Central memory CD8-positive, alpha-beta T cell (primary cell): Measurements from ENCODE around the gene ZNF616.

Experiments
- ATAC-seq: fragments of 150-1000 bp; cut with Tn5 transposase; replicated peaks from 2 replicates; pipeline ENCODE4 v1.10.0; 2022; ENCODE audit warnings: mild to moderate bottlenecking, moderate FRiP score, moderate number of reproducible peaks; ENCODE audit not compliant: poor library complexity, severe bottlenecking; ENCODE audit errors: extremely low read depth
- DNase-seq, 2 donors: peaks; one replicate each; pipeline ENCODE4 v3.0.0; 2021; ENCODE audit warnings: low spot score in 2 of 2
- H3K27ac Mint-ChIP-seq: one replicate; pipeline ENCODE4 v1.8.0; 2022; ENCODE audit warnings: low read depth, mild to moderate bottlenecking, moderate library complexity, mixed read lengths
- H3K27me3 Mint-ChIP-seq: one replicate; pipeline ENCODE4 v1.8.0; 2022; ENCODE audit warnings: mixed read lengths
- H3K36me3 Mint-ChIP-seq: one replicate; pipeline ENCODE4 v1.8.0; 2022; ENCODE audit warnings: mild to moderate bottlenecking, moderate library complexity, mixed read lengths; ENCODE audit not compliant: insufficient read depth
- H3K4me1 Mint-ChIP-seq: one replicate; pipeline ENCODE4 v1.8.0; 2022; ENCODE audit warnings: mixed read lengths
- H3K4me3 Mint-ChIP-seq: one replicate; pipeline ENCODE4 v1.8.0; 2022; ENCODE audit warnings: mild to moderate bottlenecking, moderate library complexity, mixed read lengths
- H3K9me3 Mint-ChIP-seq: one replicate; pipeline ENCODE4 v1.8.0; 2022; ENCODE audit warnings: mixed read lengths

Gene ZNF616

DNA sequence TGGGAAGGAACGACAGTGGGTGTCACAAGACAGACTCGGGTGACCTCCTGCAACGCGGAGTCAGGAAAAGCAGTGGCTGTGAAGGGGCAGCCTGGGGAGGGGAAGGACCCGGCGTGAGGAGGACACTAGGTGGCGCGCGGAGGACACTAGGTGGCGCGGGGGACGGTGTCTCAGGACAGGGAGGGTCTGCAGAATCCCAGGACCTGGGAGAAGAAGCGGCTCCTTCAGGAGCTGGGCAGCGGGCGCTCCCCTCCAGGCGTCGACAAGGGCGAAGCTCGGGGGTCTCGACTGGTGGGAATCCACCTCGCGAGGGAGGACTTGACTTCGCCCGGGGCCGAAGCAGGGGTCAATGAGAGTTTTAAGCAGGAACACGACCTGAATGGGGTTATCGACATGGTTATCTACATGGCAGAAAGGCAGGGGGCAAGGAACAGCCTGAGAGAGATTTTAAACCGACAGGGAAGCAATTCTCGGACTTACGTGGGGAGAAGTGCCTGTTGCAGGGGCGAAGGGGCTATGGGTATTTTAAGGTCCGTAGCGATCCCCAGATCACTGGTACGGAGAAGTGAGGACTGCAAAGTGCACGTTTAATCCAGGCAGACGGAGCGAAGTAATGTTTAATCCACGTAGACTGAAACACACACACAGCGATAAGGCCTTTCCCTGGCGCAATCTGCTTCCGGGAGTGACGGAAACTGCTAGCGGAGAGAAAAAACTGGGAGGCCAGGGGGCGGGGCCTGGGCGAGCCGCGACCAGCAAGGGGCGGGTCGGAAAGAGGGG is at the start of gene ZNF616:
TSS of gene ZNF616 (minus strand) at position 687 of the 780 bp plus-strand sequence. CDS start 9,426 bp downstream, outside the sequence.
- peaks cover 32% of the 10 kb centered on the region for H3K4me1 Mint-ChIP-seq
- H3K27ac Mint-ChIP-seq = peak within 1 kb of the TSS; percentile 99
- no peaks in the 10 kb centered on the region for H3K27me3 Mint-ChIP-seq
- no peaks in the 10 kb centered on the region for H3K9me3 Mint-ChIP-seq
- peak; percentile 96 for DNase-seq
- peaks cover 10% of the 10 kb centered on the region for H3K36me3 Mint-ChIP-seq
- ATAC-seq = peak; percentile 83
- peak within 1 kb of the TSS; percentile 88 for H3K4me3 Mint-ChIP-seq

DNA sequence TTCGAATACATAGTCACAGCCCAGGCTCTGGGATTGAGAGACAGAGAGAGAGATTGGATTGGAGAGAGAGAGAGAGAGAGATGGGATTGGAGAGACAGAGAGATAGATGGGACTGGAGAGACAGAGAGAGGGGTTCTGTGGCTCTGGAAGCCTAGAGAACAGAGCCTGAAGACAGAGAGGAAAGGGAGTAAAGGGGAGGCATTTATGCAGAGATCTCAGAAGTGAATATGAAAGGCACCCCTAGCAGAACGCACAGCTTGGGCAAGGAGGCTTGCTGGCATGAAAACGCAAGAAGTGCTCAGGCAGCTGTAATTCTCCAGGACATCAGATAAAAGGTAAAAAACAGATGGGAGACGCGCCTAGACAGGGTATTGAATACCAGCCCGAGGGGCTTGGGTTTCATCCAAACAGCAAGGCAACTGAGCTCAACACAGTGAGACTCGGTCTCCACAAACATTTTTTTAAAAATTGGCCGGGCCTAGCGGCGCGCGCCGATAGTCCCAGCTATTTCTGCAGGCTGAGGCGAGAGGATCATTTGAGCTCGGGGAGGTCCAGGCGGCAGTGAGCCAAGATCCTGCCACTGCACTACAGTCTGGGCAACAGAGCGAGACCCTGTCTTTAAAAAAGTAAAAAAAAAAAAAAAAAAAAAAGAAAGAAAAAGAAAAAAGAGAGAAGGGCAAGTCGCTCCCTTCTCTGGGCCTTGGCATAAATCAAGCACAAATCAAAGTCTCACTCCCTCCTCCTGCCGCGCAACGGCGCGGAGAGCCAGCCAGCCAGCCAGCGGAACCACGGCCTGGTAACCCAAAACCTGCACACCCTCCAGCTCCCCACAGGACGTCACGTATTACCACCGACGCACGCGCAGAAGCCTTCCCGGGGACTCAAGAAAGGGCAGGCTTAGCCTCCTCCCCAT is 49.3 kb upstream of the ZNF616 start:
- Mint-ChIP-seq H3K27ac (peak overlapping the region; percentile 99), H3K4me1 (peaks cover 37% of the 10 kb centered on the region), H3K27me3 (no peaks in the 10 kb centered on the region), H3K36me3 (peaks cover 22% of the 10 kb centered on the region), H3K4me3 (peak overlapping the region; percentile 98), H3K9me3 (no peaks in the 10 kb centered on the region)
- DNase-seq (peak in 1 of 2 donors; percentile 17), ATAC-seq (no peak)

DNA sequence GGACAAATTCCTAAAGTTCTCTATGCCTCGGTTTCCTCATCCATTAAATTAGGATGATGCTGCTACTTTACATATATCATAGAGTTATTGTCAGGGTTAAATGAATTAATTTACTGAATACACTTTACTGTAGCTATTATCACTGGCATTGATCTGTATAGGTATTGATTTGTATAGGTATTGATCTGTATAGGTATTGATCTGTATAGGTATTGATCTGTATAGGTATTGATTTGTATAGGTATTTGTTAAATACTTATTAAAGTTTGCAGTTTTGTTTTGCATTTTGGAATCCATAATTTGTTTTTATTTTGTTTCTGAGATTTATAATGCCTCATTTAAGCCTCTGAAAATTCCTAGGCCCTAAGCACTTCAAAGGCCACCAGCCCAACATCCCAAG is 47.7 kb upstream of the ZNF616 start:
- H3K9me3 Mint-ChIP-seq = no peaks in the 10 kb centered on the region
- H3K27me3 Mint-ChIP-seq = no peaks in the 10 kb centered on the region
- ATAC-seq (no peak), DNase-seq (no peak)
- no peak overlapping the region for H3K4me3 Mint-ChIP-seq
- no peak overlapping the region for H3K27ac Mint-ChIP-seq
- peaks cover 24% of the 10 kb centered on the region for H3K4me1 Mint-ChIP-seq
- H3K36me3 Mint-ChIP-seq = peaks cover 18% of the 10 kb centered on the region

DNA sequence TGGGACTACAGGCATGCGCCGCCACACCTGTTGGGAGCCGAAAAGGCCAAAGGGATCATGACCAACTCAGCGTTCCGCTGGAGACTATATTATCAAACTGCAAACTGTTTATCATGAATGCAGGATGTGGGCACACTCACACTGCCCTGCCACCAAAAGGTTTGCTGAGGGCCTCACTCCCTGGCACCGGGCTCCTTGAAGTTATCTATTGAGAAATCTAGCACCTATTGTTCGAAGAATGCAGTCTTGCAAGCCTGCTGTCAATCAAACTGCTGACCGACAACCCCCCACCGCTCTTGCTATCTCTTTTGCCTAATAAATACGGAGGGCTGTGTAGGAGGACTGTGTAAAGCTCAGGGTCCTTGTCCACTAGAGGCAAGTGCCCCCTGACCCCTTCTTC is 36.8 kb upstream of the ZNF616 start:
- ATAC-seq = no peak
- peaks cover 3% of the 10 kb centered on the region for H3K36me3 Mint-ChIP-seq
- H3K27ac Mint-ChIP-seq = peak overlapping the region; percentile 47
- peak overlapping the region; percentile 7 for H3K4me3 Mint-ChIP-seq
- peaks cover 5% of the 10 kb centered on the region for H3K4me1 Mint-ChIP-seq
- DNase-seq = no peak
- H3K27me3 Mint-ChIP-seq = no peaks in the 10 kb centered on the region
- no peaks in the 10 kb centered on the region for H3K9me3 Mint-ChIP-seq

DNA sequence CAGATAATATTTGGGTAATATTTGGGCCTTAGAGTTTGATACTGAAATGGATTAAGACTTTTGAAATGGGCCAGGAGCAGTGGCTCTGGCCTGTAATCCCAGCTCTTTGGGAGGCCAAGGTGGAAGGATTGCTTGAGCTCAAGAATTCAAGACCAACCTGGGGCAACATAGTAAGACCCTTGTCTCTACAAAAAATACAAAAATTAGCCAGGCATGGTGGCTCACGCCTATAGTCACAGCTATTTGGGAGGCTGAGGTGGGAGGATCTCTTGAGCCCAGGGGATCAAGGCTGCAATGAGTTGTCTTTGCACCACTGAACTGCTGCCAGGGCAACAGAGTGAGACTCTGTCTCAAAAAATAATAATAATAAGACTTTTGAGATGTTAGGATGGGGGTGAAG is 32.6 kb upstream of the ZNF616 start:
- DNase-seq (no peak), ATAC-seq (no peak)
- H3K27ac Mint-ChIP-seq = no peak overlapping the region
- peak overlapping the region; percentile 98 for H3K4me3 Mint-ChIP-seq
- peaks cover 24% of the 10 kb centered on the region for H3K4me1 Mint-ChIP-seq
- no peaks in the 10 kb centered on the region for H3K27me3 Mint-ChIP-seq
- H3K36me3 Mint-ChIP-seq = peaks cover 23% of the 10 kb centered on the region
- no peaks in the 10 kb centered on the region for H3K9me3 Mint-ChIP-seq

DNA sequence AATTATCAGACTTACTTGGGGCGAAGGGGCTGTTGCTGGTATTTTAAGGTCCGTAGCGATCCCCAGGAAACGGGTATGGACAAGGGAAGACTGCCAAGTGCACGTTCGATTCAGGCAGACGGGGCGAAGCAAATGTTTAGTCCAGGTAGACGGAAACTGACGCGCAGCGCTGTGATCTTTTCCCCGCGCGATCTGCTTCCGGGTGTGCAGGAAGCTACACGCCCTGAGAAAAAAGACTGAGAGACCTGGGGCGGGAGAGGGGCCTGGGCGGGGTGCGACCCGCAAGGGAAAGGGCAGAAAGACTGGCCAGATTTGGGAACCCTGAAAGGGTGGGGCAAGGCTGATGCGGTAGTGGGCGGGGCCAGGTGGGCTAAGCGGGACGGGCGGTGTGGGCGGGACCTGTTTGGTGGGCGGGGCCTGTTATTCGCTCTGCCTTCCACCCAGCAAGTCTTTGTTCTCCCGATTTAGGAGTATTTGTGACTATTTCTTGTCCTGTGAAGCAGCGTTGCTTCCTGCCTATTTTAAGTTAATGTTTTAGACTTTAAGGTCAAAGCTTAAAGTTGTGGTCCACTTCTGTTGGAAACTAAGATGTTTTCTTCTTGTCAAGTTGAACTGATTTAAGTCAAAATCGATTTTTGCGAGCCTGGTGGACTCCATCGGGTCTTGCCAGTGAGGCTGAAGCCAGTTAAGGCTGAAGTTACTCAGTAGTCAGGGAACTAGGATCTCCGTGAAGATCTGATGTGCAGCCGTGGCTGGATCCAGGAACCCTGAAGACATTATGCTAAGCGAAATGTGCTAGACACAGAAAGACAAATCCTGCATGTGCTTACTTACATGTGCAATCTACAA is 31.8 kb upstream of the ZNF616 start, which contains the start of gene ZNF836:
TSS of gene ZNF836 (minus strand) at position 301 of the 849 bp plus-strand sequence. CDS start 3,549 bp downstream, outside the sequence.
- no peaks in the 10 kb centered on the region for H3K9me3 Mint-ChIP-seq
- H3K4me3 Mint-ChIP-seq = peak within 1 kb of the TSS; percentile 98
- H3K27ac Mint-ChIP-seq = peak within 1 kb of the TSS; percentile 85
- peak; percentile 88 for ATAC-seq
- H3K27me3 Mint-ChIP-seq = no peaks in the 10 kb centered on the region
- H3K36me3 Mint-ChIP-seq = peaks cover 28% of the 10 kb centered on the region
- H3K4me1 Mint-ChIP-seq = peaks cover 24% of the 10 kb centered on the region
- peak; percentile 70 to 77 for DNase-seq

DNA sequence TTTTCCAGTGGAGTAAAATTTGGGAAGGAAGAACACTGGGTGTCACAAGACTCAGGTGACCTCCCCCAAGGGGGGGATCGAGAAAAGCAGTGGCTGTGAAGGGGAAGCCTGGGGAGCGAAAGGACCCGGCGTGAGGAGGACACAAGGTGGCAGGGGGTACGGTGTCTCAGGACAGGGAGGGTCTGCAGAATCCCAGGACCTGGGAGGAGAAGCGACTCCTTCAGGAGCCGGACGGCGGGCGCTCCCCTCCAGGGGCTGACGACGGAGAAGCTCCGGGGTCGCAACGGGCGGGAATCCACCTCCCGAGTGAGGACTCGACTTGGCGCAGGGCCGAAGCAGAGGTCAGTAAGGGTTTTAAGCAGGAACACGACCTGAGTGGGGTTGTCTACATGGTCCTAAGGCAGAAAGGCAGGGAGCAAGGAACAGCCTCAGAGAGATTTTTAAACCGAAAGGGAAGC is 31.2 kb upstream of the ZNF616 start:
- peak overlapping the region; percentile 98 for H3K4me3 Mint-ChIP-seq
- H3K9me3 Mint-ChIP-seq = no peaks in the 10 kb centered on the region
- H3K36me3 Mint-ChIP-seq = peaks cover 28% of the 10 kb centered on the region
- ATAC-seq (peak; percentile 27), DNase-seq (no peak)
- peak overlapping the region; percentile 85 for H3K27ac Mint-ChIP-seq
- H3K27me3 Mint-ChIP-seq = no peaks in the 10 kb centered on the region
- H3K4me1 Mint-ChIP-seq = peaks cover 24% of the 10 kb centered on the region

DNA sequence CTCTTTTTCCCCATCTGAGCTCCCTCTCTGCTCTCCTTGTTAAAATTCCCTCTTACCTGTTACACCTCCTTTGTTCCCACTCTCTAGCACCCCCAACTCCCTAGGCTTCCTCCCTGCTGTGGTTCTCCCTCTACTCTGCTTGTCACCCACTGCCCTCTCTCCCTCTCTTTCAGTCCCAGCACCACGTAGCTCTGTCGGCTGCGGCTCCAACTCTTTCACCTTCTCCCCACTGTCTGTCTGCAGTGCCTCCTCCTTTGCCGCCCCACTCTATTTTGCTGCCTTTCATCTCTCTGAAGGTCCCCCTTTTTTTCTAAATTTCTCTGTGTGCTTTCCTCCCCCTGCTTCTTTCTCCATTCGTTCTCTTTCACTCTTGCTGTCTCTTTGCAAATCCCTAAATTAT is 30.6 kb upstream of the ZNF616 start:
- Mint-ChIP-seq H3K27ac (peak overlapping the region; percentile 85), H3K9me3 (no peaks in the 10 kb centered on the region), H3K4me3 (peak overlapping the region; percentile 98), H3K4me1 (peaks cover 24% of the 10 kb centered on the region), H3K36me3 (peaks cover 32% of the 10 kb centered on the region), H3K27me3 (no peaks in the 10 kb centered on the region)
- DNase-seq (no peak), ATAC-seq (no peak)

DNA sequence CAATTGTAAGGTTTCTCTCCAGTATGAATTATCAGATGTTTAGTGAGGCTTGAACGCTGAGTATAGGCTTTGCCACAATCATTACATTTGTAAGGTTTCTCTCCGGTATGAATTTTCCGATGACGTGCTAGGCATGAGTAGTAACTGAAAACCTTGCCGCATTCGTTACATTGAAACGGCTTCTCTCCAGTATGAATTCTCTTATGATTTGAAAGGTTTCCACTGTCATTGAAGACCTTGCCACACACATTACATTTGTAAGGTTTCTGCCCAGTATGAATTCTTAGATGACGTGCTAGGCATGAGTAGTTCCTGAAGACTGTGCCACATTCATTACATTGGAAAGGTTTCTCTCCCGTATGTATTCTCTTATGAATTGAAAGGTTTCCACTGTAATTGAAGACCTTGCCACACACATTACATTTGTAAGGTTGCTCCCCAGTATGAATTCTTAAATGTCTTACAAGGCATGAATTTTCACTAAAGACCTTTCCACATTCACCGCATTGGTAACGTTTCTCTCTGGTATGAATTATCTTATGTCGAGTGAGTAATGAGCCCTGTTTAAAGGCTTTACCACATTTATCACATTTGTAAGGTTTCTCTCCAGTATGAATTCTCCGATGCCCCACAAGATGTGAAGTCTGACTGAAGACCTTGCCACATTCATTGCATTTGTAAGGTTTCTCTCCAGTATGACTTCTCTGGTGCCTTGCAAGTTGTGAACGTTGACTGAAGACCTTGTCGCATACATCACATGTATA is 16.0 kb upstream of the ZNF616 start:
- peaks cover 27% of the 10 kb centered on the region for H3K36me3 Mint-ChIP-seq
- H3K4me3 Mint-ChIP-seq = no peak overlapping the region
- H3K27me3 Mint-ChIP-seq = no peaks in the 10 kb centered on the region
- no peak overlapping the region for H3K27ac Mint-ChIP-seq
- no peaks in the 10 kb centered on the region for H3K4me1 Mint-ChIP-seq
- ATAC-seq (no peak), DNase-seq (no peak)
- peaks cover 40% of the 10 kb centered on the region for H3K9me3 Mint-ChIP-seq

DNA sequence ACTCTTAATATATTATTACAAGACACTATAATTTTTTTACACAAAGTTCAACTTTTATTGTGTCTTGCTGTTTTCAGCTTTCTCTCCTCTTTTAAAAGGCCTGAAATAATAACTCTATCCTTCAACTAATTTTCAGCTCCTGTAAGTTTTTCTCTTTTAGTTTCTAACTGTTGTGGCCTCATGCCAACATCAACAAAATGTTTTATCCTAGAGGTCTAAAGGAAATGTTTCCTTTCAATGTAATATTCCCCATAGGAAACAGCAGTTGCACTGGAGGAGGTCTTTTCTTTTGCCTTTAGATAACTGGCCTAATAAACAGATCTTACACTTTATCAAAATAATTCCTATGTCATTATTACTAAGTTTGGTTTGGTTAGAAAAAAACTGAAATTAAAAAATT is 8.5 kb upstream of the ZNF616 start:
- H3K36me3 Mint-ChIP-seq = no peaks in the 10 kb centered on the region
- no peak for ATAC-seq
- no peaks in the 10 kb centered on the region for H3K27me3 Mint-ChIP-seq
- DNase-seq = no peak
- H3K4me1 Mint-ChIP-seq = no peaks in the 10 kb centered on the region
- no peak overlapping the region for H3K4me3 Mint-ChIP-seq
- H3K27ac Mint-ChIP-seq = no peak overlapping the region
- H3K9me3 Mint-ChIP-seq = peaks cover 6% of the 10 kb centered on the region

DNA sequence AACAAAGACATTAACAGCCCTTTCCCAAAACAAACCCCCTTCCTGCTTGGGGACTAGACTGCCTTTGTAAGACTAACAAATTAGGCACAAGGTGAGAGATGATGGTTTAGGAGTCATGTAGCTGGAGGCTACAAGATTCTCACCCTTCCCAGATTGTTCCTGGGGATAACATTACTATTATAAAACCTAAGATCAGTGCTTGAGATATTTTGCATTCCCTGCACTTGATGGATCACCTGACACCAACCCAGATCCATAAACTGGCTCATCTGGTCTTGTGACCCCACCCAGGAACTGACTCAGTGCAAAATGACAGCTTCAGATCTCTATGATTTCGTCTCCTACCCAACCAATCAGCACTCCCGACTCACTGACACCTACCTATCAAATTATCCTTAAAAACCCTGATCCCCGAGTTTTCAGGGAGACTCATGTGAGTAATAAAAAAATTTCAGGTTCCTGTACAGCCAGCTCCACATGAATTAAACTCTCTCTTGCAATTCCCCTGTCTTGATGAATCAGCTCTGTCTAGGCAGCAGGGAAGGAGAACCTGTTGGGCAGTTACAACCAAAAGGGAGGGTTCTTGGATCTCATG is 2.4 kb upstream of the ZNF616 start:
- no peak overlapping the region for H3K27ac Mint-ChIP-seq
- no peak overlapping the region for H3K4me3 Mint-ChIP-seq
- H3K9me3 Mint-ChIP-seq = no peaks in the 10 kb centered on the region
- peaks cover 9% of the 10 kb centered on the region for H3K36me3 Mint-ChIP-seq
- no peak for DNase-seq
- H3K27me3 Mint-ChIP-seq = no peaks in the 10 kb centered on the region
- no peak for ATAC-seq
- H3K4me1 Mint-ChIP-seq = peaks cover 25% of the 10 kb centered on the region
